Naive thymus-derived CD8-positive, alpha-beta T cell (primary cell): Measurements from ENCODE around the gene SYCP3. TPM values are rescaled to one million over a fixed set of nuclear protein-coding genes. Genes with fewer than 3 reads are reported as not detected.
A peak's percentile ranks its signal among the peaks of the same experiment; 100 is the strongest.

ENCODE experiments used
- ATAC-seq, 2 donors: fragments of 150-1000 bp; cut with Tn5 transposase in 1 of 2; sonication (Bioruptor Pico), chemical (Tn5 transposase) in 1 of 2; 1 replicate in 1 of 2; 2 replicates in 1 of 2; pipeline ENCODE4 v1.10.0; 2021; ENCODE audit warnings: mild to moderate bottlenecking in 2 of 2, moderate library complexity in 2 of 2
- POLR2A ChIA-PET: fragments of 350-600 bp; sonication (Branson Sonifier 250); formaldehyde crosslinking; loops from one replicate; lab custom pipeline; 2021; ENCODE audit warnings: antibody characterized with exemption; lab: Charles Lee
- DNase-seq, 10 donors: peaks; one replicate each; pipeline versions ENCODE4 v3.0.0 to v3.0.0-alpha.2; 2020 to 2022
- H3K27ac Mint-ChIP-seq, 10 donors: one replicate each; pipeline ENCODE4 v1.8.0; 2020 to 2022; ENCODE audit warnings: mild to moderate bottlenecking in 10 of 10, mixed read lengths in 10 of 10, moderate library complexity in 4 of 10, inconsistent platforms in 1 of 10
- H3K27me3 Mint-ChIP-seq, 5 donors: one replicate each; pipeline ENCODE4 v1.8.0; 2021 to 2022; ENCODE audit warnings: mixed read lengths in 5 of 5
- H3K36me3 Mint-ChIP-seq, 3 donors: one replicate each; pipeline ENCODE4 v1.8.0; 2020 to 2022; ENCODE audit warnings: mixed read lengths in 3 of 3, mild to moderate bottlenecking in 2 of 3, inconsistent platforms in 1 of 3
- H3K4me1 Mint-ChIP-seq, 4 donors: one replicate each; pipeline ENCODE4 v1.8.0; 2021 to 2022; ENCODE audit warnings: mixed read lengths in 4 of 4
- H3K4me3 Mint-ChIP-seq, 10 donors: one replicate each; pipeline ENCODE4 v1.8.0; 2020 to 2022; ENCODE audit warnings: mild to moderate bottlenecking in 10 of 10, mixed read lengths in 10 of 10, moderate library complexity in 6 of 10, inconsistent platforms in 1 of 10
- H3K9me3 Mint-ChIP-seq, 9 donors: one replicate each; pipeline ENCODE4 v1.8.0; 2020 to 2022; ENCODE audit warnings: mixed read lengths in 9 of 9, mild to moderate bottlenecking in 3 of 9, inconsistent platforms in 1 of 9, moderate library complexity in 1 of 9
- polyA plus RNA-seq, 3 donors: library from polyadenylated mRNA; unstranded; fragments of 300-500 nt; fragmentation: Illumina TruSeq; gene quantifications; one replicate each; pipeline ENCODE4 v1.2.3, GENCODE V29; 2021
- total RNA-seq, 8 experiments: library from RNA in 2 of 8; stranded (reverse) in 2 of 8; gene quantifications; one replicate each; pipeline ENCODE4 v1.2.3 and lab custom pipeline; 2021 to 2026

Gene SYCP3
- total RNA-seq = 1 to 10 TPM in 1 of 2 experiments, under 1 TPM in 1; 0.71 to 1.6 TPM
- polyA plus RNA-seq = under 1 TPM in 2 of 3 donors, not detected in 1; 0.07 to 0.32 TPM
- total RNA-seq (lab: John Stamatoyannopoulos, UW) = 0.19 to 0.78 (median 0.41) reads per million in 6 experiments

DNA sequence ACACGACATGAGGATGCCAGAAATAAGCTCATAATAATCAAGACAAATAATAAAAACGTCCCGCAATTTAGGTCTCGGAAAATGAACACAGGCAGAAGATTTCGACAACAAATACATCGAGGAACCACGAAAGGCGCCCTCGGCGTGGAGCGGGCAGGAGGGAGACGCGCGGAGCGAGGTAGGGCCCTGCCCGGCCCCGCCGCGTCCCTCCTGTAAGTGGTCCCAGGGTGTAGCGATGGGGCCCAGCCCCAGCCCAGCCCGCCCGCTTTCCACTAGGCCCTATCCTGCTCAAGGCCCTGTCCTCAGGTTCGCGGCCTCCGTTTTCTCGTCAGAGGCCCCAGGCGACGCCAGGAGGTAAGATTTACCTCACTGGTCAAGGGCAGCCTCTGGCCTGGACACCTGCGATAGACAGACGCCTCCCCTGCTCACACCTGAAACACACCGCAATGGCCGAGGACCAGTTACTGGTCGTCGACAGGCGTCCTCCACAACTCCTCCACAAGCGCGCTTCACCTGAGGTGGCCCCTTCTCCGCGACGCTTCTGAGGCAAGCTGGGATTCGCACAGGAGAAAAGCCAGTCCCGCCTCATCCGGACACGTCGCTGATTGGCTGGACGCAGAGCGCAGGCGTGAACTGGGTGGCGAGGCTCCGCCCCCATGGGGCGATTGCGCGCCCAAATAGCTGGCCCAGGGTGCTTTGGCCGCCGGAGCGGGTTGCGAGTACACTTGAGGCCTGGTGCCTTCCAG lies at the start of gene SYCP3:
TSS of gene SYCP3 (minus strand) at position 543 of the 746 bp plus-strand sequence. CDS start 1,527 bp downstream, outside the sequence.
- Mint-ChIP-seq H3K27ac (peak within 1 kb of the TSS in 1 of 10 donors; percentile 27), H3K9me3 (no peaks in the 10 kb centered on the region), H3K4me1 (peaks cover 0 to 18% (median 5%) of the 10 kb centered on the region in 4 donors), H3K4me3 (no peak within 1 kb of the TSS), H3K36me3 (peaks cover 0 to 19% (median 2%) of the 10 kb centered on the region in 3 donors), H3K27me3 (no peaks in the 10 kb centered on the region)
- no peak for ATAC-seq
- no peak for DNase-seq
- POLR2A ChIA-PET = no interaction called here

DNA sequence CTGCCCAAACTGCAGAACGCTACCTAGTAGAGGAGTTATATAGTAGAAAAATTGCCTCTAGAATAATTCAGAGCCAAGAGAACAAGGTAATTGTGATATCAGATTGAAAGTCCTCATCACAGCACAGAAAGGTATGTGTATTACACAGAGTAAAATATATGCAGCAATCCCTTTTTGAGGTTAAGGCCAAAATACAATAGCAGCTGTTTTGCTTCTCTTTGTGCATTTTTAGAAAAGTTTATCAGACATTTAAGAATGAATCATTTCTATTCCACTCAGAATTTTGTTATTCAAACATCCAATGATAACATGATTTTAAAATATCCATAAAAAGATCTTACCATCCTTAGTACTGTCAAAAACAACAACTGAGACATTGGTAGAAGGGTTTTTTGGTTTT lies 46.4 kb upstream of the SYCP3 start:
- no peaks in the 10 kb centered on the region for H3K27me3 Mint-ChIP-seq
- H3K9me3 Mint-ChIP-seq = no peaks in the 10 kb centered on the region
- POLR2A ChIA-PET = no interaction called here
- H3K4me3 Mint-ChIP-seq = no peak overlapping the region
- peaks cover 0 to 13% (median 2%) of the 10 kb centered on the region in 4 donors for H3K4me1 Mint-ChIP-seq
- DNase-seq = no peak
- H3K36me3 Mint-ChIP-seq = peaks cover 0 to 73% (median 13%) of the 10 kb centered on the region in 3 donors
- H3K27ac Mint-ChIP-seq = peak overlapping the region in 1 of 10 donors; percentile 39
- ATAC-seq = no peak

DNA sequence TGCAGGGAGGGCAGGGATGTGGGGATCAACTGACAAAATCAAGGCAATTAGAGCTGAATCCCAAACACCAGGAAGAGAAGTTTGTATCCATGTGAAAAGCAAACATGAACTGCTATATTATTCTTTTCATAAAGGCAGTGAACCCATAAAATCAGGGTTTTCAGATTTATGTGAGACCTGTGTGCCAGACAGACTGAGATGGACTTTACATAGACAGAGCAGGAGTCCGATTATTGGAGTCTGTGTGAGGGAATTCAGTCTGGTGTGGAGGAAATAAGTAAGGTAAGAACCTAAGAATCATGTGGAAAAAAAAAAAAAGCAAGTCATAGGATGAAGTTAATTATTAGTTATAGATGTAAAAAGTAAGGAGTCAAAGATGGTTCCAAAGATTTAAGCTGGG lies 45.1 kb upstream of the SYCP3 start:
- Mint-ChIP-seq H3K9me3 (no peaks in the 10 kb centered on the region), H3K4me3 (no peak overlapping the region), H3K27ac (peak overlapping the region in 5 of 10 donors; percentile 2 to 71 (median 50)), H3K4me1 (peaks cover 0 to 20% (median 1%) of the 10 kb centered on the region in 4 donors), H3K36me3 (peaks cover 0 to 75% (median 8%) of the 10 kb centered on the region in 3 donors), H3K27me3 (no peaks in the 10 kb centered on the region)
- DNase-seq = no peak
- POLR2A ChIA-PET = no interaction called here
- no peak for ATAC-seq

DNA sequence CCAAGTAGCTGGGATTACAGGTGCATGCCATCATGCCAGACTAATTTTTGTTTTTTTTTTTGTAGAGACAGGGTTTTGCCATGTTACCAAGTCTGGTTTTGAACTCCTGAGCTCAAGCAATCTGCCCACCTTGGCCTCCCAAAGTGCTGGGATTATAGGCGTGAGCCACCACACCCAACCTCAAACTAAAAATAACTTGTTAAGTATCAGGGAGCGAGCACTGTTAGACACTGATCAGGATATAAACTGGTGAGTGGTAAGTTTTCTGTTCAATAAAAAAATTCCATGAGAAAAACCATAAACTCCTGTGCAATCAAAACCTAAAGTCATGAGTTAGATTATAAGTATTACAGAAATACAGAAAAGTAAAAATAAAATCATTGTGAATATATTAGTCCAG lies 44.6 kb upstream of the SYCP3 start:
- POLR2A ChIA-PET = interaction anchor here (0.7 kb wide), 1 partner anchor 1940 kb away, joined by 3 read pairs; no protein-coding TSS in a partner anchor
- Mint-ChIP-seq H3K36me3 (peaks cover 0 to 74% (median 7%) of the 10 kb centered on the region in 3 donors), H3K9me3 (no peaks in the 10 kb centered on the region), H3K4me3 (no peak overlapping the region), H3K27me3 (no peaks in the 10 kb centered on the region), H3K27ac (peak overlapping the region in 3 of 10 donors; percentile 5 to 61 (median 7)), H3K4me1 (peaks cover 0 to 23% (median 1%) of the 10 kb centered on the region in 4 donors)
- ATAC-seq (no peak), DNase-seq (no peak)

DNA sequence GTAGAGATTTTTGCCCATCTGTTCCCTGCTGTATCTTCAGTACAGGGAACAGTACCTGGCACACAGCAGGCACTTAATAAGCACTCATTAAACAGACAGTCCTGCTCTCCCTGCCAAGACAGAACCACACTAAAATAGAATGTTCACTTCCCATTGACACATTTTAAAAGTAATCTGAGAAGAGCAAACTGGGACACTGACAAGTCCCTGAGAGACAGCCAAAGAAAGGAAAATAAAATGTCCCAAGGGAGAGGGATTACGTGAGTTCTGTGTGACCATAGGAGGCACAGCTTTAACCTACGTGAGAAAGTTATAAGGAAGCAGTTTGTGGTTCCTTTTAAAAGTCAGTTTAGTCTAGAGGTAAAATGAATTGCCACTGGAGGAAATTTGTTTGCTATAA lies 43.9 kb upstream of the SYCP3 start:
- Mint-ChIP-seq H3K4me3 (no peak overlapping the region), H3K9me3 (no peaks in the 10 kb centered on the region), H3K36me3 (peaks cover 0 to 74% (median 7%) of the 10 kb centered on the region in 3 donors), H3K27ac (peak overlapping the region in 4 of 10 donors; percentile 0 to 77 (median 45)), H3K27me3 (no peaks in the 10 kb centered on the region), H3K4me1 (peaks cover 0 to 23% (median 1%) of the 10 kb centered on the region in 4 donors)
- DNase-seq (no peak), ATAC-seq (no peak)
- POLR2A ChIA-PET = no interaction called here

DNA sequence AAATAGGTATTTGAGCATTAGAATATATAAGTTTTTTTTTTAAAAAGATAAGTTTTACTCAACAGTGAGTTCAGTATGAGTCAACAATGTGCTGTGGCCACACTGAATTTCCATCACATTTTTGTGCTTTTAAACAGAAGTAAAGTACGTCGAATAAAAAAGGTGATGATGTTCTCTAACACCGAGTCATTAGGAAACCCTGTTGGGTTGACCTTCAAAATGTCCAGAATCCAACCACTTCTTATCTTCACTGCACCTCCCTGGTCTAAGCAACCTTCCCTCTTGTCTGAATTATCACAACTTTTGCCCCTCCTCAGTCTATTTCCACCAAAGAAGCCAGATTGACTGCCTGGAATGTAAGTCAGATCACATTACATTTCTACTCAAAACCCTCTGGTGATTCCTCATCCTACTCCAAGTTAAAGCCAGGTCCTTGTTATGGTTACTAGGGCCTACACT lies 43.0 kb upstream of the SYCP3 start:
- ATAC-seq = no peak
- H3K4me3 Mint-ChIP-seq = no peak overlapping the region
- H3K36me3 Mint-ChIP-seq = peaks cover 0 to 75% (median 4%) of the 10 kb centered on the region in 3 donors
- DNase-seq = no peak
- no peaks in the 10 kb centered on the region for H3K27me3 Mint-ChIP-seq
- H3K4me1 Mint-ChIP-seq = peaks cover 0 to 23% (median 1%) of the 10 kb centered on the region in 4 donors
- peak overlapping the region in 3 of 10 donors; percentile 0 to 75 (median 60) for H3K27ac Mint-ChIP-seq
- H3K9me3 Mint-ChIP-seq = no peaks in the 10 kb centered on the region
- POLR2A ChIA-PET = no interaction called here

DNA sequence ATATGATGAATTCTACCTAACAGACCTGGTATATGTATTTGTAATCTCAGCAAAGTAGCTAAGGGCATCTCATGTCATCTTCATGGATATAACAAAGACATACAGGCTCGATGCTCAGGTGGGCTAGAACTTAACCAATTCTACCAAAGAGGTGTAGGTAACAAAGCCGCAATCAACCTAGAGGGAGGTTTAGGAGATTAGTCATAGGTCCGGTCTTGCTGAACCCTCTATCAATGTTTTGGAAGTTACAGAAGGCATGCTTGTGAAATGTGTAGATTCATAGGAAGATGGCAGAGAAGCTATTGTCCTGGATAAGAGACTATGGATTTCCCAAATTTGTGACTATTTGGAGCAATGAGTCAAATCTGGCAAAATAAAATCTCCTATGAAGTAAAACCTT lies 42.6 kb upstream of the SYCP3 start:
- DNase-seq (no peak), ATAC-seq (no peak)
- Mint-ChIP-seq H3K9me3 (no peaks in the 10 kb centered on the region), H3K4me1 (peaks cover 0 to 23% (median 1%) of the 10 kb centered on the region in 4 donors), H3K27ac (peak overlapping the region in 4 of 10 donors; percentile 0 to 30 (median 16)), H3K27me3 (no peaks in the 10 kb centered on the region), H3K36me3 (peaks cover 0 to 75% (median 4%) of the 10 kb centered on the region in 3 donors), H3K4me3 (no peak overlapping the region)
- POLR2A ChIA-PET = no interaction called here

DNA sequence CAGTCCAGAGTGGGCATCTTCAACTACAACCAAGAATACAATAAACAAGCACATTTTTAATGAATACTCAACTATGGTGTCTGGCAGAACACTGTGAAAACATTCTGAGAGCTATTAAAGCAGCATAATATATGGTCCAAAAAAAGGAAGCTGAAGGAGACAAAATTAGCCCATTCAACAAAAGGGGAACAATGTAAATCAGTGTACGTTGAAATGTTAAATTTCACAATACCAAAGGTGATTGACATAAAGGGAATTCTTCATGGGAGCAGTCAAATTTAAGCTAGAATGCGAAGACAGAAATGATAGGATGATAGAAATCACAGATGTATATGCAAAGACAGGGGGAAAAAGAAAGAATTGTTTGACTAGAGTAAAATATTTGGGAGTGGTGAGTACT lies 41.3 kb upstream of the SYCP3 start:
- ATAC-seq (no peak), DNase-seq (no peak)
- POLR2A ChIA-PET = no interaction called here
- Mint-ChIP-seq H3K36me3 (peaks cover 0 to 80% (median 4%) of the 10 kb centered on the region in 3 donors), H3K4me1 (peaks cover 0 to 23% (median 1%) of the 10 kb centered on the region in 4 donors), H3K27me3 (no peaks in the 10 kb centered on the region), H3K27ac (peak overlapping the region in 4 of 10 donors; percentile 15 to 76 (median 62)), H3K9me3 (no peaks in the 10 kb centered on the region), H3K4me3 (no peak overlapping the region)

DNA sequence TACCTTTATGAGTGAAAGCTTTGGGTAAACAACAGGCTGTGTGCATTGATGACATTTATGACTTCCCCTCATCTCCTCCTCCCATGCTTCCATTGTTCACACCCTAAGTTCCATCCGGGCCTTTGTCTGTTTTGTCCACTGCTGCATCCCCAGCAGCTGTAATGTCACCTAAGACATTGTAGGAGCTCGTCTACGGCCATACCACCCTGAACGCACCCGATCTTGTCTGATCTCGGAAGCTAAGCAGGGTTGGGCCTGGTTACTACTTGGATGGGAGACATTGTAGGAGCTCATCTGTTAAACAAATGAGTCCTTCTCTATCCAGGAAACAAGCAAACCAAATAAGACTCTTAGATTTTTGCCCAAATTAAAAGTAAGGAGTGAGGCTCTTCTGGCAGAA lies 40.4 kb upstream of the SYCP3 start:
- peak overlapping the region in 1 of 10 donors; percentile 23 for H3K27ac Mint-ChIP-seq
- ATAC-seq (no peak), DNase-seq (no peak)
- POLR2A ChIA-PET = interaction anchor here (0.9 kb wide), 1 partner anchor 51 kb away, joined by 3 read pairs; the partner anchor contains the start of gene GNPTAB
- H3K4me1 Mint-ChIP-seq = peaks cover 0 to 23% (median under 1%) of the 10 kb centered on the region in 4 donors
- no peaks in the 10 kb centered on the region for H3K9me3 Mint-ChIP-seq
- H3K36me3 Mint-ChIP-seq = peaks cover 0 to 73% (median 4%) of the 10 kb centered on the region in 3 donors
- no peak overlapping the region for H3K4me3 Mint-ChIP-seq
- no peaks in the 10 kb centered on the region for H3K27me3 Mint-ChIP-seq

DNA sequence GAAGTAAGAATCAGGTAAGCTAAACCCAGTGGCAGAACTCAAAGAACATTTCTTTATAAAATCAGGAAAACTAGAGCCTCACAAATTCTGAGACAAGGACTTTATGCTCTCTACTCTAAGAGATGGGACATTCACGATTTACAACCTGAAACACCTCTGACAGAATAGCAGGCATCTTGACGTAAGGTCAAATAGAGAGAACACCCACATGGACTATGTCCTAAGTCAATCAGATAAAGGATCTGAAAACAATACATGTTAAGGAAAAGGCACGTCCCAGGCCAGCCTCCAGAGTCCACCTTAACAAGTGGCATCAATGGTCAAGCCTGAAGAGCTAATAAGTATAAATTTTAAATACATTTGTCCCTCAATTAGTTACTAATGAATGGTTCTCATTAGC lies 39.9 kb upstream of the SYCP3 start:
- POLR2A ChIA-PET = interaction anchor here (0.9 kb wide), 1 partner anchor 51 kb away, joined by 3 read pairs; the partner anchor contains the start of gene GNPTAB
- ATAC-seq (no peak), DNase-seq (no peak)
- H3K36me3 Mint-ChIP-seq = peaks cover 0 to 68% (median 3%) of the 10 kb centered on the region in 3 donors
- peaks cover 0 to 23% (median 0%) of the 10 kb centered on the region in 4 donors for H3K4me1 Mint-ChIP-seq
- H3K4me3 Mint-ChIP-seq = no peak overlapping the region
- H3K9me3 Mint-ChIP-seq = no peaks in the 10 kb centered on the region
- H3K27ac Mint-ChIP-seq = peak overlapping the region in 5 of 10 donors; percentile 3 to 77 (median 45)
- H3K27me3 Mint-ChIP-seq = no peaks in the 10 kb centered on the region

DNA sequence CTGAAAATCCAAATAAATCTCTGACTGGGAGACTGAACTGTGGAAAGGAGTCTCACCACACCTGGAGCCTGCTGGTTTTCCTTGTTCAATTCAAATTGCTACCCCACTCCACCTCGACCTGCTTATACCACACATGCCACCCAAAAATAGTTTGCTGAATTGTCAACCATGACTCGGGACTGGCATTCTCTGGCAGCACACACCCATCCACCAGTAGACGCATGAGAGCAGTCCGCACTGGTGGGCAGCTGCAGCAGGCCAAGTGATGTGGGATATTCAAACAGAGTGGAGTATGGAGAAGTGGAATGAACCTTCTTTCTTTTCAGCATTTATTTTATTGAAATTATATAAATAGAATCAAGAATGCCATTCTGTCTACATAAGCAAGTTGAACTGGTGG lies 38.7 kb upstream of the SYCP3 start:
- Mint-ChIP-seq H3K9me3 (no peaks in the 10 kb centered on the region), H3K4me1 (peaks cover 5 to 24% (median 6%) of the 10 kb centered on the region in 4 donors), H3K27ac (peak overlapping the region in 2 of 10 donors; percentile 29 to 49), H3K27me3 (no peaks in the 10 kb centered on the region), H3K36me3 (peaks cover 0 to 63% (median 0%) of the 10 kb centered on the region in 3 donors), H3K4me3 (no peak overlapping the region)
- POLR2A ChIA-PET = no interaction called here
- ATAC-seq (no peak), DNase-seq (no peak)

DNA sequence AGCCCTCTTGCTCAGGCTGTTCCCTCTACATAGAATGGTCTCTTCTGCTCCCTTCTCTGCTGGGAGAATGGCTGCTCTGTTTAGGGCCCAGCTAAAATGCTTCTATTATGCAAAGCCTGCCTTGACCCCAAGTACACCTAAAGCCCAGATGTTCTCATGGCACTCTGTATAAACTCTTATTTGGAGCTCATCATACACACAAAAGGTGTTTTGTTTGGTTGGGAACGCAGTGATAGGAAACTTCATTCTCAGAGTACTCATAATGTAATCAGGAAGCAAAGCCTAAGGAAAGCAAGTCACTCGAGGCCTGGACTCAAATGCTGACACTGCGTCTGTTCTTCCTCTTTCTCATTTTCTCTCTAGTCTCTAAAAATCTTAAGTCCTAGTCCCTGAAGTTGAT lies 38.2 kb upstream of the SYCP3 start:
- H3K4me3 Mint-ChIP-seq = no peak overlapping the region
- no peak for ATAC-seq
- H3K4me1 Mint-ChIP-seq = peaks cover 5 to 22% (median 7%) of the 10 kb centered on the region in 4 donors
- peaks cover 0 to 61% (median 0%) of the 10 kb centered on the region in 3 donors for H3K36me3 Mint-ChIP-seq
- H3K9me3 Mint-ChIP-seq = no peaks in the 10 kb centered on the region
- POLR2A ChIA-PET = no interaction called here
- no peak for DNase-seq
- H3K27me3 Mint-ChIP-seq = no peaks in the 10 kb centered on the region
- H3K27ac Mint-ChIP-seq = peak overlapping the region in 7 of 10 donors; percentile 11 to 78 (median 54)

DNA sequence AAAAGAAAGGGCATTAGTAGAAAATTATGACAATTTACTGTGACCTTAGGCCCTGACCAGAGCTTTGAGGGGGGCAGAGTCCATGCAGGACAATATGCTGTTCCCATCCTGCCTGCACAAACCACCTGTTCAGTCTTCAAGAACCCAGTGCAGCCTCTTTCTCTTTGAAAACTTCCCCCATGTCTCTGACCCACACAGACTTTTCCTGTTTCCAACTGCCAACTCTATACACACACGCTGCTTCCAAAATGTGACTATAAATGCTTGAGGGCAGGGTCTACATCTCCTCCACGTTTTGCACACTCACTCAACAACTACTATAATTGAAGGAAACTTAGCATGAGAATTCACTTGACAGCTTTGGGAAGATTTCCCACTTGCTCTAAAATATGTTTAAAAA lies 36.6 kb upstream of the SYCP3 start:
- Mint-ChIP-seq H3K9me3 (no peaks in the 10 kb centered on the region), H3K36me3 (peaks cover 0 to 62% (median 0%) of the 10 kb centered on the region in 3 donors), H3K27me3 (no peaks in the 10 kb centered on the region), H3K27ac (peak overlapping the region in 6 of 10 donors; percentile 4 to 57 (median 20)), H3K4me1 (peaks cover 5 to 24% (median 7%) of the 10 kb centered on the region in 4 donors), H3K4me3 (no peak overlapping the region)
- no peak for ATAC-seq
- POLR2A ChIA-PET = no interaction called here
- no peak for DNase-seq
